Spleen (tissue), 11 donors: ENCODE data around the gene GNG7. TPM values are rescaled to one million over a fixed set of nuclear protein-coding genes. Genes with fewer than 3 reads are reported as not detected.

Source experiments
- DNase-seq: peaks from one replicate; pipeline ENCODE4 v3.0.0-alpha.2; 2020
- H3K27ac ChIP-seq, 8 donors: fragments of 200-600 bp; sonication (generic) in 7 of 8; 1 replicate in 4 of 8; 2 replicates in 4 of 8; pipeline versions ENCODE4 v1.5.0 to v1.8.0; 2016 to 2021; ENCODE audit warnings: inconsistent platforms in 4 of 8, mild to moderate bottlenecking in 4 of 8, moderate library complexity in 1 of 8
- H3K27me3 ChIP-seq, 7 donors: fragments of 200-600 bp; sonication (generic) in 6 of 7; replicated peaks in 1 of 7; 1 replicate in 4 of 7; 2 replicates in 3 of 7; pipeline versions ENCODE4 v1.5.0 to v1.8.0; 2016 to 2021; ENCODE audit warnings: inconsistent platforms in 3 of 7, mild to moderate bottlenecking in 1 of 7
- H3K36me3 ChIP-seq, 6 donors: fragments of 200-600 bp; sonication (generic) in 5 of 6; 1 replicate in 4 of 6; 2 replicates in 2 of 6; pipeline versions ENCODE4 v1.5.0 to v1.8.0; 2016 to 2021; ENCODE audit warnings: inconsistent platforms in 2 of 6
- H3K4me1 ChIP-seq, 6 donors: fragments of 200-600 bp; sonication (generic) in 5 of 6; 1 replicate in 3 of 6; 2 replicates in 3 of 6; pipeline versions ENCODE4 v1.5.0 to v1.8.0; 2016 to 2021; ENCODE audit warnings: inconsistent platforms in 3 of 6
- H3K4me3 ChIP-seq, 8 donors: fragments of 200-600 bp; sonication (generic) in 7 of 8; 1 replicate in 4 of 8; 2 replicates in 4 of 8; pipeline versions ENCODE4 v1.5.0 to v1.8.0; 2016 to 2021; ENCODE audit warnings: inconsistent platforms in 4 of 8, mild to moderate bottlenecking in 4 of 8, moderate library complexity in 2 of 8
- H3K9me3 ChIP-seq, 8 donors: fragments of 200-600 bp; sonication (generic) in 7 of 8; 1 replicate in 4 of 8; 2 replicates in 4 of 8; pipeline versions ENCODE4 v1.5.0 to v1.8.0; 2016 to 2021; ENCODE audit warnings: inconsistent platforms in 4 of 8
- POLR2A ChIP-seq, 3 donors: fragments of 450-650 bp; IDR thresholded peaks; one replicate each; pipeline ENCODE4 v1.5.1; 2017; ENCODE audit warnings: antibody characterized with exemption in 3 of 3, mild to moderate bottlenecking in 1 of 3
- POLR2AphosphoS5 ChIP-seq, 3 donors: sonication (generic); formaldehyde crosslinking; IDR thresholded peaks; one replicate each; pipeline ENCODE4 v1.5.1; 2017; ENCODE audit warnings: antibody characterized with exemption in 3 of 3
- WGBS, 5 donors: extraction: QIAGEN DNeasy Blood & Tissue Kit in 3 of 5; methylation state at CpG; one replicate each; pipeline versions ENCODE4 v1.1.5 to v1.1.7; 2013 to 2018; 5-methylcytosine and 5-hydroxymethylcytosine counted together
- intact Hi-C: fragments of 100-400 bp; cut with DNase I; formaldehyde crosslinking; loops from one replicate; pipeline ENCODE4 v1.15.0; 2023; ENCODE audit warnings: low total_unique reads
- polyA plus RNA-seq, 3 donors: library from polyadenylated mRNA; stranded (reverse); fragments of 200-250 nt; gene quantifications; one replicate each; pipeline ENCODE4 v1.2.1, GENCODE V29; 2013
- total RNA-seq, 7 donors: library from RNA; depleted of rRNA in 3 of 7; stranded (reverse); fragments of >200 nt in 3 of 7; fragmentation: NEBNext Ultra II Directional in 4 of 7; extraction: Animal tissue kit (Norgen Biotek cat#: 25700) in 4 of 7; gene quantifications; one replicate each; pipeline versions ENCODE4 v1.1.0 to v1.2.1, GENCODE V29; 2016 to 2021
- TF ChIP-seq, protein P1 (sequence below), 11 experiments: fragments of 200-600 bp in 7 of 11; fragments of 450-650 bp in 4 of 11; sonication (generic) in 4 of 11; IDR thresholded peaks in 8 of 11; conservative IDR thresholded peaks in 3 of 11; 1 replicate in 7 of 11; 2 replicates in 4 of 11; pipeline versions ENCODE4 v1.4.0 to v1.8.0; 2016 to 2021; ENCODE audit warnings: antibody characterized with exemption in 11 of 11, inconsistent platforms in 4 of 11, mild to moderate bottlenecking in 1 of 11
- donor health status: healthy with polysubstance abuse.
- donor health status: DM: no; HTN: no; CAD: no; lungs with moderate emphysema.
- donor health status: DM: no; HTN: no; CAD: no.
- donor health status: Bipolar disorder and iron deficiency.
- donor health status: healthy.
- donor health status: DM: no; HTN: no; CAD: no.
- donor health status: DM: yes; HTN: yes; CAD: no.

The GNG7 gene
- total and polyA plus RNA-seq, 10 donors, result 17.2 to 34.6 (median 18.9) TPM

DNA sequence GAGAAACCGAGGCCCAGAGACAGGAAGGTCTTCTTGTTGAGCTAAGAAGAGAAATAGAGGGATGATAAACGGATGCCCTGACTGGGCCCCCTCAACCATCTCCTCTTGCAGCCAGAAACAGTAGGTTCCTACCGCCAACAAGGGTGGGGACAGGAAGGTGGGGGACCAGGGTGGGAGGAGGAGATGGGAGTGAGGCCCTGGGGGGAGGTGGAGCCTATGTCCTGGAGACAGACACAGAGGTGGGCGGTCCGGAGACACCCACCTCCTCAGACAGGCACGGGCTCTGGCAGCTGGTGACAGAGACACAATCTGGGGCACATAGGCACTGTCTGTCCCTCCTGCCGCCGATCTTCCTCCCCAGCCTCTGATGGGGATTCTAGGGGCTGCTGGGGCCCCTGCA lies 209.6 kb downstream of the GNG7 start:
- H3K27me3 ChIP-seq, result peaks cover 0 to 73% (median 23%) of the 10 kb centered on the region in 7 donors
- TF ChIP-seq POLR2A (IDR thresholded peaks at IDR 0.05) (no peak), POLR2AphosphoS5 (IDR thresholded peaks at IDR 0.05) (no peak)
- TF ChIP-seq, protein P1, sequence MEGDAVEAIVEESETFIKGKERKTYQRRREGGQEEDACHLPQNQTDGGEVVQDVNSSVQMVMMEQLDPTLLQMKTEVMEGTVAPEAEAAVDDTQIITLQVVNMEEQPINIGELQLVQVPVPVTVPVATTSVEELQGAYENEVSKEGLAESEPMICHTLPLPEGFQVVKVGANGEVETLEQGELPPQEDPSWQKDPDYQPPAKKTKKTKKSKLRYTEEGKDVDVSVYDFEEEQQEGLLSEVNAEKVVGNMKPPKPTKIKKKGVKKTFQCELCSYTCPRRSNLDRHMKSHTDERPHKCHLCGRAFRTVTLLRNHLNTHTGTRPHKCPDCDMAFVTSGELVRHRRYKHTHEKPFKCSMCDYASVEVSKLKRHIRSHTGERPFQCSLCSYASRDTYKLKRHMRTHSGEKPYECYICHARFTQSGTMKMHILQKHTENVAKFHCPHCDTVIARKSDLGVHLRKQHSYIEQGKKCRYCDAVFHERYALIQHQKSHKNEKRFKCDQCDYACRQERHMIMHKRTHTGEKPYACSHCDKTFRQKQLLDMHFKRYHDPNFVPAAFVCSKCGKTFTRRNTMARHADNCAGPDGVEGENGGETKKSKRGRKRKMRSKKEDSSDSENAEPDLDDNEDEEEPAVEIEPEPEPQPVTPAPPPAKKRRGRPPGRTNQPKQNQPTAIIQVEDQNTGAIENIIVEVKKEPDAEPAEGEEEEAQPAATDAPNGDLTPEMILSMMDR (IDR thresholded peaks at IDR 0.05 in 8 of 11, conservative IDR thresholded peaks at IDR 0.05 in 3 of 11), result no peak
- H3K4me1 ChIP-seq, result peaks cover 46 to 86% (median 74%) of the 10 kb centered on the region in 6 donors
- H3K27ac ChIP-seq, result no peak overlapping the region
- no peak for DNase-seq
- no peaks in the 10 kb centered on the region for H3K9me3 ChIP-seq
- no peaks in the 10 kb centered on the region for H3K36me3 ChIP-seq
- WGBS, 5 donors, result 51 to 59% (median 56%) methylated on average over 8 of the region's 8 CpGs
- H3K4me3 ChIP-seq, result no peak overlapping the region
- intact Hi-C loops, result no loop called here

DNA sequence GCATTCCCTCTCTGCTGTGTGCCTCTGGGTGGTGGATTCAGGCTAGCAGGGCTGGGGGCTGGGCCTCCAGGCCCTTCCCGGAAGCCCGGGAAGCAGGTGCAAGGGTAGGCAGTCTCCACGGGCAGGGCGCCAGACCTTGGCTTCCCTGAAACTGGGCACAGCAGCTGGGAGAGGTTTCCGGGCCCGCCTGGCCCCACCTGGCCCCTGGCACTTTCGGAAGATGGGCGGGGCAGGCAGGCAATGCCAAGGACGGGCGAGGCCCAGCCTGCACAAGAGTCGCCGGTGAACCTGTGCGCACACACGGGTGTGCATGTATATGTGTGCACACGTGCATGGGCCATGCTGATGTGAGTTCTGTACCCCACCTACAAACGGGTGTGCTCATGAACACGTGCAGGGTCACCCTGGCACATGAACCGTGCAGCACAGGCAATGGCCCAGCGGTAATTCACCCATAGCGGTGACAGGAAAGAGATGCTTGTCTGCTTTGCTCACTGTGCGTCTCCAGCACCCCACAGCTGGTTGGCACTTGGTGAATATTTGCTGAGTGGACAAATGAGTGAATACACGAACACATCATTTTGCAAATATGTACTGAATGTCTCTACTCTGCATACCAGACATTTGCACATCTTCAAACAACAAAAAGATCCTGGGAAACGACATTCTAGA lies 211.2 kb downstream of the GNG7 start:
- Histone ChIP-seq H3K4me3 (peak overlapping the region in 1 of 8 donors; percentile 27), H3K27me3 (peaks cover 0 to 75% (median 23%) of the 10 kb centered on the region in 7 donors), H3K9me3 (no peaks in the 10 kb centered on the region), H3K4me1 (peaks cover 48 to 95% (median 75%) of the 10 kb centered on the region in 6 donors), H3K36me3 (no peaks in the 10 kb centered on the region), H3K27ac (peak overlapping the region in 5 of 8 donors; percentile 19 to 47 (median 39))
- peak; percentile 88 for DNase-seq
- TF ChIP-seq POLR2A (IDR thresholded peaks at IDR 0.05) (peak in 1 of 3 donors; percentile 9), POLR2AphosphoS5 (IDR thresholded peaks at IDR 0.05) (peak; percentile 83 to 92 (median 92))
- TF ChIP-seq, protein P1 (IDR thresholded peaks at IDR 0.05 in 8 of 11, conservative IDR thresholded peaks at IDR 0.05 in 3 of 11), result no peak
- 32 to 39% (median 35%) methylated on average over 12 to 23 of the region's 23 CpGs for WGBS, 5 donors
- intact Hi-C loops, result no loop called here

DNA sequence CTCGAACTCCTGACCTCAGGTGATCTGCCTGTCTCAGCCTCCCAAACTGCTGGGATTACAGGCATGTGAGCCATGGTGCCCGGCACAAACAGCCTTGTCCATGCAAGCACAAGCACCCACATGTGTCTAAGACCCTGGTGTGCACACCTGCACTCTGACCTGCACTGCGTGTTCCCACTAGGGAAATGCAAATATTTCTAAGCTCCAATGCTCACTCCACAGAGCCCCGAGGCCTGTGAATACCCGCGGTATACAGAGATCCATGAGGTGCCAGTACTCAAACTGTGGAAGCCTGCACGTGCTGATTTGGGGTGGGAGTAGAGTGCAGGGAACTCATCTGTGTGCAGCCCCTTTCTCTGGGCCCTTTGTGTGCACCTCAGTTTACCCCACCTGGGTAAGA lies 211.8 kb downstream of the GNG7 start:
- no peaks in the 10 kb centered on the region for H3K36me3 ChIP-seq
- peaks cover 45 to 92% (median 70%) of the 10 kb centered on the region in 6 donors for H3K4me1 ChIP-seq
- 42 to 55% (median 44%) methylated on average over 7 of the region's 7 CpGs for WGBS, 5 donors
- intact Hi-C loops, result no loop called here
- no peaks in the 10 kb centered on the region for H3K9me3 ChIP-seq
- H3K4me3 ChIP-seq, result peak overlapping the region in 1 of 8 donors; percentile 27
- H3K27me3 ChIP-seq, result peaks cover 0 to 75% (median 23%) of the 10 kb centered on the region in 7 donors
- TF ChIP-seq, protein P1 (IDR thresholded peaks at IDR 0.05 in 8 of 11, conservative IDR thresholded peaks at IDR 0.05 in 3 of 11), result no peak
- TF ChIP-seq POLR2A (IDR thresholded peaks at IDR 0.05) (no peak), POLR2AphosphoS5 (IDR thresholded peaks at IDR 0.05) (no peak)
- no peak for DNase-seq
- peak overlapping the region in 3 of 8 donors; percentile 19 to 47 (median 35) for H3K27ac ChIP-seq
